GM23338 (cell line): ENCODE measurements around the gene PLXNC1. TPM values are rescaled to one million over a fixed set of nuclear protein-coding genes. Genes with fewer than 3 reads are reported as not detected.

Experiments
- ATAC-seq: fragments of 200-7000 bp; cut with Tn5 transposase; 3 replicates; pipeline ENCODE4 v1.9.1; 2020
- DNase-seq: peaks from one replicate; pipeline ENCODE4 v3.0.0-alpha.2; 2015; ENCODE audit warnings: low spot score
- H2AFZ ChIP-seq: fragments of 200-600 bp; sonication (generic); 2 replicates; pipeline ENCODE4 v1.8.0; 2016; ENCODE audit warnings: antibody characterized with exemption, mild to moderate bottlenecking, moderate library complexity
- H3F3A ChIP-seq: fragments of 200-600 bp; sonication (generic); replicated peaks from 2 replicates; pipeline ENCODE4 v1.8.0; 2017; ENCODE audit warnings: antibody characterized with exemption, mixed run types, low read depth
- H3K27ac ChIP-seq: fragments of 200-600 bp; sonication (generic); 2 replicates; pipeline ENCODE4 v1.6.1; 2016; ENCODE audit warnings: low read depth
- H3K27me3 ChIP-seq: fragments of 200-600 bp; sonication (generic); 2 replicates; pipeline ENCODE4 v1.8.0; 2016; ENCODE audit warnings: mild to moderate bottlenecking, mixed run types, moderate library complexity; ENCODE audit not compliant: insufficient read depth
- H3K36me3 ChIP-seq: fragments of 200-600 bp; sonication (generic); 2 replicates; pipeline ENCODE4 v1.8.0; 2016; ENCODE audit warnings: mild to moderate bottlenecking; ENCODE audit not compliant: insufficient read depth
- H3K4me1 ChIP-seq: fragments of 200-600 bp; sonication (generic); 2 replicates; pipeline ENCODE4 v1.8.0; 2016; ENCODE audit warnings: mild to moderate bottlenecking, moderate library complexity; ENCODE audit not compliant: insufficient read depth
- H3K4me2 ChIP-seq: fragments of 200-600 bp; sonication (generic); 2 replicates; pipeline ENCODE4 v1.7.1; 2017; ENCODE audit warnings: mixed run types
- H3K4me3 ChIP-seq: fragments of 200-600 bp; sonication (generic); 2 replicates; pipeline ENCODE4 v1.6.1; 2016; ENCODE audit warnings: mixed run types
- H3K79me2 ChIP-seq: fragments of 200-600 bp; sonication (generic); replicated peaks from 2 replicates; pipeline ENCODE4 v1.8.0; 2017; ENCODE audit warnings: mild to moderate bottlenecking; ENCODE audit not compliant: insufficient read depth
- H3K9me2 ChIP-seq: fragments of 200-600 bp; sonication (generic); 2 replicates; pipeline ENCODE4 v1.8.0; 2017; ENCODE audit not compliant: insufficient read depth
- H4K20me1 ChIP-seq: fragments of 200-600 bp; sonication (generic); replicated peaks from 2 replicates; pipeline ENCODE4 v1.8.0; 2017; ENCODE audit warnings: mild to moderate bottlenecking; ENCODE audit not compliant: insufficient read depth
- H3K27ac Mint-ChIP-seq: 2 replicates; pipeline ENCODE4 v1.8.0; 2020; ENCODE audit warnings: inconsistent platforms, mild to moderate bottlenecking, moderate library complexity, mixed read lengths
- H3K27me3 Mint-ChIP-seq: 3 replicates; pipeline ENCODE4 v1.8.0; 2022; ENCODE audit warnings: low read depth, mild to moderate bottlenecking, moderate library complexity, mixed read lengths, inconsistent platforms; ENCODE audit not compliant: insufficient read depth, poor library complexity
- H3K36me3 Mint-ChIP-seq: 3 replicates; pipeline ENCODE4 v1.8.0; 2021; ENCODE audit warnings: low read depth, mild to moderate bottlenecking, inconsistent platforms, moderate library complexity, mixed read lengths
- H3K4me1 Mint-ChIP-seq: 3 replicates; pipeline ENCODE4 v1.8.0; 2020; ENCODE audit warnings: mild to moderate bottlenecking, inconsistent platforms, mixed read lengths
- H3K4me3 Mint-ChIP-seq: 3 replicates; pipeline ENCODE4 v1.8.0; 2021; ENCODE audit warnings: moderate library complexity, mild to moderate bottlenecking, inconsistent platforms, mixed read lengths
- H3K9me3 Mint-ChIP-seq: 3 replicates; pipeline ENCODE4 v1.8.0; 2020; ENCODE audit warnings: moderate library complexity, mild to moderate bottlenecking, inconsistent platforms, mixed read lengths
- CREB1 ChIP-seq: fragments of 250-450 bp; sonication (Bioruptor Pico); IDR thresholded peaks from 2 replicates; pipeline ENCODE4 v1.5.0; 2020; ENCODE audit warnings: low read depth, mild to moderate bottlenecking, moderate library complexity
- EZH2 ChIP-seq: fragments of 200-600 bp; sonication (generic); IDR thresholded peaks from one replicate; pipeline ENCODE4 v1.8.0; 2017; ENCODE audit warnings: antibody characterized with exemption, mild to moderate bottlenecking, low read depth; ENCODE audit not compliant: unreplicated experiment
- EZH2phosphoT487 ChIP-seq: fragments of 200-600 bp; sonication (generic); IDR thresholded peaks from one replicate; pipeline ENCODE4 v1.8.1; 2018; ENCODE audit warnings: antibody characterized with exemption; ENCODE audit not compliant: unreplicated experiment
- JUNB ChIP-seq: IDR thresholded peaks from one replicate; pipeline ENCODE4 v1.6.1; 2016; ENCODE audit warnings: antibody characterized with exemption; ENCODE audit not compliant: unreplicated experiment
- NANOG ChIP-seq: IDR thresholded peaks from 2 replicates; pipeline ENCODE4 v1.6.1; 2016; ENCODE audit warnings: antibody characterized with exemption, borderline replicate concordance
- POLR2AphosphoS5 ChIP-seq: IDR thresholded peaks from 2 replicates; pipeline ENCODE4 v1.6.1; 2016; ENCODE audit warnings: antibody characterized with exemption, low read depth
- STAT1 ChIP-seq: IDR thresholded peaks from one replicate; pipeline ENCODE4 v1.6.1; 2016; ENCODE audit warnings: antibody characterized with exemption; ENCODE audit not compliant: unreplicated experiment
- ZNF114 ChIP-seq: fragments of 250-450 bp; sonication (Bioruptor Pico); IDR thresholded peaks from 2 replicates; pipeline ENCODE4 v1.5.0; 2020; ENCODE audit warnings: mild to moderate bottlenecking, moderate library complexity
- ZNF331 ChIP-seq: fragments of 250-450 bp; sonication (Bioruptor Pico); IDR thresholded peaks from 2 replicates; pipeline ENCODE4 v1.5.0; 2020; ENCODE audit warnings: low read depth, mild to moderate bottlenecking, moderate library complexity
- ZNF462 ChIP-seq: fragments of 250-450 bp; sonication (Bioruptor Pico); IDR thresholded peaks from 2 replicates; pipeline ENCODE4 v1.5.0; 2020; ENCODE audit warnings: mild to moderate bottlenecking, moderate library complexity
- polyA plus RNA-seq: library from polyadenylated mRNA; unstranded; fragments of >200 nt; fragmentation: Nextera tagmentation; extraction: Ambion mirVana; gene quantifications from 2 replicates; pipeline ENCODE4 v1.2.1, GENCODE V29; 2016
- total RNA-seq: library from RNA; depleted of rRNA; stranded (reverse); fragments of >200 nt; shearing (Covaris generic); gene quantifications from 2 replicates; pipeline ENCODE4 v1.2.3, GENCODE V29; 2014
- TF ChIP-seq, protein P1 (sequence below), 2 experiments: fragments of 200-600 bp in 1 of 2; sonication (generic) in 1 of 2; conservative IDR thresholded peaks; 2 replicates each; pipeline versions ENCODE4 v1.5.1 to v1.6.1; 2016 to 2017; ENCODE audit warnings: antibody characterized with exemption in 2 of 2, low read depth in 2 of 2, mild to moderate bottlenecking in 2 of 2, moderate library complexity in 1 of 2
- TF ChIP-seq, protein P2 (sequence below): IDR thresholded peaks from 2 replicates; pipeline ENCODE4 v1.6.1; 2016; ENCODE audit warnings: antibody characterized with exemption
- TF ChIP-seq, protein P3 (sequence below): IDR thresholded peaks from one replicate; pipeline ENCODE4 v1.6.1; 2018; ENCODE audit warnings: antibody characterized with exemption; ENCODE audit not compliant: unreplicated experiment

Gene PLXNC1
- total and polyA plus RNA-seq, 2 experiments from 2014 or later, result 1.9 to 6.5 TPM

DNA sequence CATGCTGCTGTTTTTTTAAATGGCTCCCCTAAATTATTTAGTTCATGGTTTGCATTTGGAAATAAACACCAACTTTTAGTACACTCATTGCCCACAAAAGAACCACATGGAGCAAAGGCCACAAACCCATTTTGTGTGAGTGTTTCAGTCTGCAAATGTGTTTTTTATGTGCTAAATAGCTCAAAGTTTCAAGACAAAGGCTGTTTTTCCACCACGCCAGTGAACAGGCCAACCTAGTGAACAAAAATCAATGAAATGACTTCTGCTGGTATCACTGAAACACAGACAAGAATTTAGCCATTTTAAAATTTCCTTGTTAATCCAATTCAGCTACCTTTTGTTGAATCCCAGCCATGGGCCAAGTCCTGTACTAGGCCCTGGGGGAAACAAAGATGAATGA is 52.3 kb downstream of the PLXNC1 start:
- no peak for TF ChIP-seq EZH2
- TF ChIP-seq, protein P1, sequence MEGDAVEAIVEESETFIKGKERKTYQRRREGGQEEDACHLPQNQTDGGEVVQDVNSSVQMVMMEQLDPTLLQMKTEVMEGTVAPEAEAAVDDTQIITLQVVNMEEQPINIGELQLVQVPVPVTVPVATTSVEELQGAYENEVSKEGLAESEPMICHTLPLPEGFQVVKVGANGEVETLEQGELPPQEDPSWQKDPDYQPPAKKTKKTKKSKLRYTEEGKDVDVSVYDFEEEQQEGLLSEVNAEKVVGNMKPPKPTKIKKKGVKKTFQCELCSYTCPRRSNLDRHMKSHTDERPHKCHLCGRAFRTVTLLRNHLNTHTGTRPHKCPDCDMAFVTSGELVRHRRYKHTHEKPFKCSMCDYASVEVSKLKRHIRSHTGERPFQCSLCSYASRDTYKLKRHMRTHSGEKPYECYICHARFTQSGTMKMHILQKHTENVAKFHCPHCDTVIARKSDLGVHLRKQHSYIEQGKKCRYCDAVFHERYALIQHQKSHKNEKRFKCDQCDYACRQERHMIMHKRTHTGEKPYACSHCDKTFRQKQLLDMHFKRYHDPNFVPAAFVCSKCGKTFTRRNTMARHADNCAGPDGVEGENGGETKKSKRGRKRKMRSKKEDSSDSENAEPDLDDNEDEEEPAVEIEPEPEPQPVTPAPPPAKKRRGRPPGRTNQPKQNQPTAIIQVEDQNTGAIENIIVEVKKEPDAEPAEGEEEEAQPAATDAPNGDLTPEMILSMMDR (conservative IDR thresholded peaks at IDR 0.05; ENCODE audit: low read depth in 2 of 2), result no peak
- no peak for TF ChIP-seq EZH2phosphoT487
- TF ChIP-seq, protein P2, sequence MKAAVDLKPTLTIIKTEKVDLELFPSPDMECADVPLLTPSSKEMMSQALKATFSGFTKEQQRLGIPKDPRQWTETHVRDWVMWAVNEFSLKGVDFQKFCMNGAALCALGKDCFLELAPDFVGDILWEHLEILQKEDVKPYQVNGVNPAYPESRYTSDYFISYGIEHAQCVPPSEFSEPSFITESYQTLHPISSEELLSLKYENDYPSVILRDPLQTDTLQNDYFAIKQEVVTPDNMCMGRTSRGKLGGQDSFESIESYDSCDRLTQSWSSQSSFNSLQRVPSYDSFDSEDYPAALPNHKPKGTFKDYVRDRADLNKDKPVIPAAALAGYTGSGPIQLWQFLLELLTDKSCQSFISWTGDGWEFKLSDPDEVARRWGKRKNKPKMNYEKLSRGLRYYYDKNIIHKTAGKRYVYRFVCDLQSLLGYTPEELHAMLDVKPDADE, result no peak
- TF ChIP-seq ZNF114 (CRISPR knock-in tag), result no peak
- TF ChIP-seq, protein P3, sequence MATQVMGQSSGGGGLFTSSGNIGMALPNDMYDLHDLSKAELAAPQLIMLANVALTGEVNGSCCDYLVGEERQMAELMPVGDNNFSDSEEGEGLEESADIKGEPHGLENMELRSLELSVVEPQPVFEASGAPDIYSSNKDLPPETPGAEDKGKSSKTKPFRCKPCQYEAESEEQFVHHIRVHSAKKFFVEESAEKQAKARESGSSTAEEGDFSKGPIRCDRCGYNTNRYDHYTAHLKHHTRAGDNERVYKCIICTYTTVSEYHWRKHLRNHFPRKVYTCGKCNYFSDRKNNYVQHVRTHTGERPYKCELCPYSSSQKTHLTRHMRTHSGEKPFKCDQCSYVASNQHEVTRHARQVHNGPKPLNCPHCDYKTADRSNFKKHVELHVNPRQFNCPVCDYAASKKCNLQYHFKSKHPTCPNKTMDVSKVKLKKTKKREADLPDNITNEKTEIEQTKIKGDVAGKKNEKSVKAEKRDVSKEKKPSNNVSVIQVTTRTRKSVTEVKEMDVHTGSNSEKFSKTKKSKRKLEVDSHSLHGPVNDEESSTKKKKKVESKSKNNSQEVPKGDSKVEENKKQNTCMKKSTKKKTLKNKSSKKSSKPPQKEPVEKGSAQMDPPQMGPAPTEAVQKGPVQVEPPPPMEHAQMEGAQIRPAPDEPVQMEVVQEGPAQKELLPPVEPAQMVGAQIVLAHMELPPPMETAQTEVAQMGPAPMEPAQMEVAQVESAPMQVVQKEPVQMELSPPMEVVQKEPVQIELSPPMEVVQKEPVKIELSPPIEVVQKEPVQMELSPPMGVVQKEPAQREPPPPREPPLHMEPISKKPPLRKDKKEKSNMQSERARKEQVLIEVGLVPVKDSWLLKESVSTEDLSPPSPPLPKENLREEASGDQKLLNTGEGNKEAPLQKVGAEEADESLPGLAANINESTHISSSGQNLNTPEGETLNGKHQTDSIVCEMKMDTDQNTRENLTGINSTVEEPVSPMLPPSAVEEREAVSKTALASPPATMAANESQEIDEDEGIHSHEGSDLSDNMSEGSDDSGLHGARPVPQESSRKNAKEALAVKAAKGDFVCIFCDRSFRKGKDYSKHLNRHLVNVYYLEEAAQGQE, result no peak
- no peak for TF ChIP-seq ZNF331 (CRISPR knock-in tag)
- no peak for TF ChIP-seq NANOG
- TF ChIP-seq ZNF462 (CRISPR knock-in tag), result no peak
- no peak for TF ChIP-seq STAT1
- no peak for TF ChIP-seq JUNB
- no peak for TF ChIP-seq POLR2AphosphoS5
- TF ChIP-seq CREB1 (CRISPR knock-in tag), result no peak
- H3K27ac ChIP-seq, result no peak overlapping the region
- H3K4me3 ChIP-seq, result no peak overlapping the region
- no peak overlapping the region for H3K27ac Mint-ChIP-seq
- peaks cover 26% of the 10 kb centered on the region for H3K4me1 ChIP-seq
- no peak overlapping the region for H3K4me3 Mint-ChIP-seq
- no peaks in the 10 kb centered on the region for H3K79me2 ChIP-seq
- no peak overlapping the region for H2AFZ ChIP-seq
- H3K36me3 ChIP-seq, result no peaks in the 10 kb centered on the region
- H3F3A ChIP-seq, result no peaks in the 10 kb centered on the region
- H3K4me1 Mint-ChIP-seq, result peaks cover 17% of the 10 kb centered on the region
- no peaks in the 10 kb centered on the region for H3K27me3 ChIP-seq
- ATAC-seq, result no peak
- peaks cover 15% of the 10 kb centered on the region for H3K27me3 Mint-ChIP-seq
- H4K20me1 ChIP-seq, result no peaks in the 10 kb centered on the region
- H3K36me3 Mint-ChIP-seq, result peaks cover 3% of the 10 kb centered on the region; the same call in 2 of the 3 replicates
- no peak for DNase-seq
- no peak overlapping the region for H3K4me2 ChIP-seq
- peaks cover 6% of the 10 kb centered on the region for H3K9me2 ChIP-seq
- H3K9me3 Mint-ChIP-seq, result peaks cover 4% of the 10 kb centered on the region; the same call in 1 of the 3 replicates
